ENCODE measurements around the gene BMP7.

- no peak for TF ChIP-seq EZH2 (IDR thresholded peaks at IDR 0.05)
- no peak for TF ChIP-seq FOXP2 (optimal IDR thresholded peaks at IDR 0.05; ENCODE audit: control extremely low read depth, extremely low read length, insufficient read depth)
Measured at GRCh38 chr20:57145089-57145631, 121.3 kb downstream of the BMP7 start.
